ENCODE data around the gene MAOA. TPM values are rescaled to one million over a fixed set of nuclear protein-coding genes. Genes with fewer than 3 reads are reported as not detected.

MAOA gene
- total RNA-seq, 1 experiment from 2014 or later, result 0.23 TPM

DNA sequence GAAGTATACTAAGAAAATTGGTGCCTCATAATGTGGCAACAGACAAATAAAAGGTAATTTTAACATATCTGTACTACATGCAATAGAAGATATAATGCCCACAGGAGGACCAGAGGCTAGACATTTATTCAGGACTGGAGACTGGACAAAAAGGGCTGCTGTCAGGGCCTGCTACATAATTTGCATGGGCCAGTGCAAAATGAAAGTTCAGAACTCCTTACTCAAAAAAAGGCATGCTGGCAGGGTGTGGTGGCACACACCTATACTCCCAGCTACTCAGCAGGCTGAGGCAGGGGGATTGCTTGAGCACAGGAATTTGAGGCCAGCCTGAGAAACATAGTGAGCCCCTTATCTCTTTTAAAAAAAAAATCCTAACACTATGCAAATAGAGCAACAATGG is 12.4 kb upstream of the MAOA start:
- ChIA-PET CTCF (no interaction called here), POLR2A (no interaction called here)
- ATAC-seq (no peak), DNase-seq (ENCODE audit: low read depth, low spot score) (no peak)
- no peaks in the 10 kb centered on the region for H3K27me3 ChIP-seq (ENCODE audit: control insufficient read depth, insufficient read depth, low read length)
- H3K9me3 ChIP-seq (ENCODE audit: control insufficient read depth, insufficient read depth, low read depth, low read length), result no peaks in the 10 kb centered on the region
- H3K36me3 ChIP-seq (ENCODE audit: control insufficient read depth, insufficient read depth, low read length), result no peaks in the 10 kb centered on the region
- H3K4me1 ChIP-seq (ENCODE audit: control insufficient read depth, insufficient read depth, low read length), result no peaks in the 10 kb centered on the region
- no peak overlapping the region for H3K4me3 ChIP-seq (ENCODE audit: low read depth in 2 of 2, low read length in 2 of 2)
- H3K27ac ChIP-seq (ENCODE audit: low read length), result no peak overlapping the region
- TF ChIP-seq SIN3A (IDR thresholded peaks at IDR 0.05; ENCODE audit: borderline replicate concordance, insufficient read depth, low read depth, low read length), result no peak
- intact Hi-C loops (cut with micrococcal nuclease; ENCODE audit: unreplicated experiment) (no loop called here), in situ Hi-C loops (cut with HindIII; ENCODE audit: low pct_unique_long_range_greater_than_20kb, low sequenced_read_pairs) (no loop called here)
- no TSS peak for BruUV-seq (replicated peaks)

DNA sequence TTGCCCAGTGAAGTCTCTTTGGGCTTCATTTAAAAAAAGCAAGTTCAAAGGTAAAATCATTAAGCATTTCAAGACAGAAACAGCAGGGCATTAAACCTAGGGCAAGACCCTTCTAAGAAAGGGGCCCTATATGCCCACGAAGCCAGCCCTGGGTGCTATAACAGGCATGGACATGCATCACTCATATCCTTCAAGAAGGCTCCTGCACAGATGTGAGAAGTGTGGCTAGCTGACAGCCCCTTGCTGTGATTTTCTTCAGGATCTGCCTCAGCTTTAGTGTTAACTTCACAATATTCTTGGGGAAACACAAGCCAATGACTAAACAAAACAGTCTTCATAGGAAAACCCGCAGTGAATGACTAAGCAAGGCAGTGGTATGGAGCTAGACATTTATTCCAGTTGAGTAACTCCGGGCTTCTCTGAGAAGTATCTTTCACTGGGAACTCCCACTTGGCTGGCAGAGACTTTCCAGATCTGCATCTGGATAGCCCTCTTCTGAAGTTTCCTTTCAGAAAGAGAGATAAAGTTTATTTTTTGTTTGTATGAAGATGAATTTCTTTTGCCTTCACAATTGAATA is 11.9 kb upstream of the MAOA start:
- ATAC-seq, result no peak
- no peaks in the 10 kb centered on the region for H3K4me1 ChIP-seq (ENCODE audit: control insufficient read depth, insufficient read depth, low read length)
- no peak overlapping the region for H3K4me3 ChIP-seq (ENCODE audit: low read depth in 2 of 2, low read length in 2 of 2)
- H3K36me3 ChIP-seq (ENCODE audit: control insufficient read depth, insufficient read depth, low read length), result no peaks in the 10 kb centered on the region
- BruUV-seq (replicated peaks), result no TSS peak
- TF ChIP-seq CTCF (IDR thresholded peaks at IDR 0.05), result no peak
- TF ChIP-seq SIN3A (IDR thresholded peaks at IDR 0.05; ENCODE audit: borderline replicate concordance, insufficient read depth, low read depth, low read length), result no peak
- TF ChIP-seq REST (IDR thresholded peaks at IDR 0.05; ENCODE audit: insufficient read depth in 1 of 2, low read depth in 2 of 2, low read length in 1 of 2), result no peak
- TF ChIP-seq TCF7L2 (IDR thresholded peaks at IDR 0.05; ENCODE audit: low read depth, low read length), result no peak
- no peak for TF ChIP-seq POLR2AphosphoS5 (IDR thresholded peaks at IDR 0.05; ENCODE audit: low read depth, low read length)
- intact Hi-C loops (cut with micrococcal nuclease; ENCODE audit: unreplicated experiment), result no loop called here
- H3K27me3 ChIP-seq (ENCODE audit: control insufficient read depth, insufficient read depth, low read length), result no peaks in the 10 kb centered on the region
- POLR2A ChIA-PET, result no interaction called here
- no peaks in the 10 kb centered on the region for H3K9me3 ChIP-seq (ENCODE audit: control insufficient read depth, insufficient read depth, low read depth, low read length)
- DNase-seq (ENCODE audit: low read depth, low spot score), result no peak
- CTCF ChIA-PET, result no interaction called here
- in situ Hi-C loops (cut with HindIII; ENCODE audit: low pct_unique_long_range_greater_than_20kb, low sequenced_read_pairs), result no loop called here
- H3K27ac ChIP-seq (ENCODE audit: low read length), result no peak overlapping the region

GRCh38 chrX:43646800-43647199 is 9.3 kb upstream of the MAOA start:
- no peak for ATAC-seq
- ChIA-PET POLR2A (no interaction called here), CTCF (no interaction called here)
- Histone ChIP-seq H3K9me3 (ENCODE audit: control insufficient read depth, insufficient read depth, low read depth, low read length) (no peaks in the 10 kb centered on the region), H3K27ac (ENCODE audit: low read length) (no peak overlapping the region), H3K36me3 (ENCODE audit: control insufficient read depth, insufficient read depth, low read length) (no peaks in the 10 kb centered on the region), H3K4me3 (ENCODE audit: low read depth in 2 of 2, low read length in 2 of 2) (no peak overlapping the region), H3K4me1 (ENCODE audit: control insufficient read depth, insufficient read depth, low read length) (no peaks in the 10 kb centered on the region), H3K27me3 (ENCODE audit: control insufficient read depth, insufficient read depth, low read length) (no peaks in the 10 kb centered on the region)
- TF ChIP-seq TCF7L2 (IDR thresholded peaks at IDR 0.05; ENCODE audit: low read depth, low read length), result no peak
- no peak for TF ChIP-seq CTCF (IDR thresholded peaks at IDR 0.05)
- no peak for TF ChIP-seq REST (IDR thresholded peaks at IDR 0.05; ENCODE audit: insufficient read depth in 1 of 2, low read depth in 2 of 2, low read length in 1 of 2)
- TF ChIP-seq POLR2AphosphoS5 (IDR thresholded peaks at IDR 0.05; ENCODE audit: low read depth, low read length), result no peak
- no peak for TF ChIP-seq SIN3A (IDR thresholded peaks at IDR 0.05; ENCODE audit: borderline replicate concordance, insufficient read depth, low read depth, low read length)
- intact Hi-C loops (cut with micrococcal nuclease; ENCODE audit: unreplicated experiment) (no loop called here), in situ Hi-C loops (cut with HindIII; ENCODE audit: low pct_unique_long_range_greater_than_20kb, low sequenced_read_pairs) (no loop called here)
- no TSS peak for BruUV-seq (replicated peaks)
- DNase-seq (ENCODE audit: low read depth, low spot score), result no peak

All from Panc1 (cell line).